K562 (cell line): Measurements from ENCODE around the gene RAD54L. TPM values are rescaled to one million over a fixed set of nuclear protein-coding genes. Genes with fewer than 3 reads are reported as not detected.

Source experiments
- ATF7 ChIP-seq: fragments of 450-650 bp; IDR thresholded peaks from 2 replicates; pipeline ENCODE4 v1.7.1; 2014; ENCODE audit warnings: mild to moderate bottlenecking, moderate library complexity
- CBFA2T2 ChIP-seq: fragments of 450-650 bp; conservative IDR thresholded peaks from 2 replicates; pipeline ENCODE4 v1.6.1; 2017; ENCODE audit warnings: mild to moderate bottlenecking
- CBFA2T3 ChIP-seq: fragments of 450-650 bp; IDR thresholded peaks from 2 replicates; pipeline ENCODE4 v1.6.1; 2017
- DDX20 ChIP-seq: fragments of 450-650 bp; IDR thresholded peaks from 2 replicates; pipeline ENCODE4 v1.6.1; 2016; ENCODE audit warnings: missing genetic modification characterization, low read depth, mild to moderate bottlenecking, missing compliant biosample characterization, moderate library complexity
- NFE2 ChIP-seq: IDR thresholded peaks from 2 replicates; pipeline ENCODE4 v1.6.1; 2014; ENCODE audit warnings: antibody characterized with exemption, low read depth
- PTRF ChIP-seq: fragments of 450-650 bp; IDR thresholded peaks from 2 replicates; pipeline ENCODE4 v1.6.1; 2016; ENCODE audit warnings: mild to moderate bottlenecking, missing genetic modification characterization, missing compliant biosample characterization
- TEAD2 ChIP-seq: fragments of 450-650 bp; IDR thresholded peaks from 2 replicates; pipeline ENCODE4 v1.6.1; 2016; ENCODE audit warnings: missing genetic modification characterization, control low read depth, missing compliant biosample characterization
- ZBTB8A ChIP-seq: fragments of 450-650 bp; IDR thresholded peaks from 2 replicates; pipeline ENCODE4 v1.6.1; 2018; ENCODE audit warnings: mild to moderate bottlenecking, moderate library complexity; ENCODE audit not compliant: partially characterized antibody
- ZKSCAN1 ChIP-seq: fragments of 150-350 bp; IDR thresholded peaks from 2 replicates; pipeline ENCODE4 v1.6.1; 2016; ENCODE audit warnings: low read depth, low read length
- ZNF431 ChIP-seq: sonication (generic); formaldehyde crosslinking; IDR thresholded peaks from 2 replicates; pipeline ENCODE4 v1.8.0; 2022; ENCODE audit warnings: mild to moderate bottlenecking, missing genetic modification reagents
- ZNF511 ChIP-seq: sonication (generic); formaldehyde crosslinking; IDR thresholded peaks from 2 replicates; pipeline ENCODE4 v1.8.0; 2022; ENCODE audit warnings: mild to moderate bottlenecking, missing genetic modification reagents
- polyA plus RNA-seq, 8 experiments: library from polyadenylated mRNA; depleted of rRNA in 4 of 8; stranded (reverse) in 5 of 8; unstranded in 3 of 8; fragments of >200 nt; fragmentation: Nextera tagmentation in 2 of 8; fragmentation: Illumina TruSeq in 1 of 8; extraction: Ambion mirVana in 2 of 8; extraction: Trizol in 1 of 8; gene quantifications; 2 replicates each; pipeline versions ENCODE4 v1.2.1 to v1.2.3, GENCODE V29; 2011 to 2014; ENCODE audit warnings: inconsistent platforms in 1 of 8, missing spikeins in 1 of 8
- total RNA-seq, 7 experiments: library from RNA; depleted of rRNA in 6 of 7; stranded (reverse); fragments of >200 nt in 6 of 7; fragmentation: Illumina TruSeq in 2 of 7; extraction: Trizol in 2 of 7; gene quantifications; 2 replicates each; pipeline versions ENCODE4 v1.2.1 to v1.2.3, GENCODE V29; 2011 to 2021; ENCODE audit warnings: low replicate concordance in 1 of 7
- TF ChIP-seq, protein P1 (sequence below), 2 experiments: fragments of 200-800 bp in 1 of 2; sonication (Bioruptor generic) in 1 of 2; sonication (generic) in 1 of 2; formaldehyde crosslinking in 1 of 2; IDR thresholded peaks in 1 of 2; conservative IDR thresholded peaks in 1 of 2; 2 replicates each; pipeline versions ENCODE4 v1.5.0 to v1.6.1; 2016 to 2020; ENCODE audit warnings: missing compliant biosample characterization in 1 of 2, missing genetic modification characterization in 1 of 2, missing genetic modification reagents in 1 of 2
- TF ChIP-seq, protein P2 (sequence below), 2 experiments: fragments of 450-650 bp; formaldehyde crosslinking in 1 of 2; IDR thresholded peaks; 2 replicates each; pipeline versions ENCODE4 v1.4.0 to v1.6.1; 2014 to 2020; ENCODE audit warnings: mild to moderate bottlenecking in 2 of 2, borderline replicate concordance in 1 of 2, low read depth in 1 of 2
- TF ChIP-seq, protein P3 (sequence below): sonication (generic); formaldehyde crosslinking; IDR thresholded peaks from 2 replicates; pipeline ENCODE4 v1.8.0; 2023; ENCODE audit warnings: mild to moderate bottlenecking, missing genetic modification reagents

Gene RAD54L
- total and polyA plus RNA-seq, 9 of the 15 experiments (the other 6 are each of a cell fraction or from before 2014, with no cell fraction given) = 17.9 to 92.3 (median 37.5) TPM

DNA sequence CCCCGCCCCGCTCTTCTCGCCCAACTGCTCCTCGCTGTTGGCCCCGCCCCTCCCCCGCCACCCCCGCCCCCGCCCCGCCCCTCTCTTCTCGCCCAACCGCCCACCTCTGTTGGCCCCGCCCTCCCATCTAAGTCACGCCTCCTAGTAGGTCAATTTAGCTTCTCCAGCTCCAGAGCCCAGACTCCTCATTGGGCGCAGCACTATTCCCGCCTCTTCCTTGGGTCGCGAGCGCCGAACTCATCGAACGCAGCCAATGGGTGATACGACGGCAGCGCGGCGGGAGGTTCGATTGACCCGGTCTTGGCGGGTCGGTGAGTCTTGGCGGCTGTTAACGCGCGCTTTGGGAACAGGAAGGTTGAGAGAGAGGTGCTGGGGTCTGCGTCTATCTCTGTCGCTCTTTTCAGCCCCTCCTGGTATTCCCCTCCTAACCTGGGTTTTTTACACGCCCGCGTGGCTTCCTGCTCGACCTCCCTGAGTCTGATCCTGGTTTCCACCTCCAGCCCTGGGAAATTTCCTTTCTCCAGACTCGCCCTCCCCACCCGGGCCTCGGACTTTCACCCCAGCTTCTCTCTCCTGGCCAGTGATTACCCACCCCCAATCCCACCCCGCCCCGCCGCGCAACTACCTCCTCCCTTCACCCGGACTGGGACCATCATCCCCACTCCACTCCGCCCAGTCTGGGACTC is at the start of gene RAD54L (continued):
- TF ChIP-seq, protein P1, sequence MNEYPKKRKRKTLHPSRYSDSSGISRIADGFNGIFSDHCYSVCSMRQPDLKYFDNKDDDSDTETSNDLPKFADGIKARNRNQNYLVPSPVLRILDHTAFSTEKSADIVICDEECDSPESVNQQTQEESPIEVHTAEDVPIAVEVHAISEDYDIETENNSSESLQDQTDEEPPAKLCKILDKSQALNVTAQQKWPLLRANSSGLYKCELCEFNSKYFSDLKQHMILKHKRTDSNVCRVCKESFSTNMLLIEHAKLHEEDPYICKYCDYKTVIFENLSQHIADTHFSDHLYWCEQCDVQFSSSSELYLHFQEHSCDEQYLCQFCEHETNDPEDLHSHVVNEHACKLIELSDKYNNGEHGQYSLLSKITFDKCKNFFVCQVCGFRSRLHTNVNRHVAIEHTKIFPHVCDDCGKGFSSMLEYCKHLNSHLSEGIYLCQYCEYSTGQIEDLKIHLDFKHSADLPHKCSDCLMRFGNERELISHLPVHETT (CRISPR knock-in tag; conservative IDR thresholded peaks at IDR 0.05 in 1 of 2, IDR thresholded peaks at IDR 0.05 in 1 of 2) = peak in 1 of 2 experiments; percentile 20; a peak in 1 of 4 replicates
- TF ChIP-seq TEAD2 (tag) (no peak), DDX20 (tag) (no peak), ZNF431 (CRISPR knock-in tag) (0 out of 2 replicates have a peak, but pooled peaks have one; percentile 40), CBFA2T3 (no peak), ZBTB8A (no peak), ATF7 (peak; percentile 72), ZKSCAN1 (0 out of 2 replicates have a peak, but pooled peaks have one; percentile 52), CBFA2T2 (no peak), PTRF (tag) (no peak), ZNF511 (CRISPR knock-in tag) (no peak; the same call in 1 of the 2 replicates), NFE2 (no peak; the same call in 1 of the 2 replicates)
- TF ChIP-seq, protein P2, sequence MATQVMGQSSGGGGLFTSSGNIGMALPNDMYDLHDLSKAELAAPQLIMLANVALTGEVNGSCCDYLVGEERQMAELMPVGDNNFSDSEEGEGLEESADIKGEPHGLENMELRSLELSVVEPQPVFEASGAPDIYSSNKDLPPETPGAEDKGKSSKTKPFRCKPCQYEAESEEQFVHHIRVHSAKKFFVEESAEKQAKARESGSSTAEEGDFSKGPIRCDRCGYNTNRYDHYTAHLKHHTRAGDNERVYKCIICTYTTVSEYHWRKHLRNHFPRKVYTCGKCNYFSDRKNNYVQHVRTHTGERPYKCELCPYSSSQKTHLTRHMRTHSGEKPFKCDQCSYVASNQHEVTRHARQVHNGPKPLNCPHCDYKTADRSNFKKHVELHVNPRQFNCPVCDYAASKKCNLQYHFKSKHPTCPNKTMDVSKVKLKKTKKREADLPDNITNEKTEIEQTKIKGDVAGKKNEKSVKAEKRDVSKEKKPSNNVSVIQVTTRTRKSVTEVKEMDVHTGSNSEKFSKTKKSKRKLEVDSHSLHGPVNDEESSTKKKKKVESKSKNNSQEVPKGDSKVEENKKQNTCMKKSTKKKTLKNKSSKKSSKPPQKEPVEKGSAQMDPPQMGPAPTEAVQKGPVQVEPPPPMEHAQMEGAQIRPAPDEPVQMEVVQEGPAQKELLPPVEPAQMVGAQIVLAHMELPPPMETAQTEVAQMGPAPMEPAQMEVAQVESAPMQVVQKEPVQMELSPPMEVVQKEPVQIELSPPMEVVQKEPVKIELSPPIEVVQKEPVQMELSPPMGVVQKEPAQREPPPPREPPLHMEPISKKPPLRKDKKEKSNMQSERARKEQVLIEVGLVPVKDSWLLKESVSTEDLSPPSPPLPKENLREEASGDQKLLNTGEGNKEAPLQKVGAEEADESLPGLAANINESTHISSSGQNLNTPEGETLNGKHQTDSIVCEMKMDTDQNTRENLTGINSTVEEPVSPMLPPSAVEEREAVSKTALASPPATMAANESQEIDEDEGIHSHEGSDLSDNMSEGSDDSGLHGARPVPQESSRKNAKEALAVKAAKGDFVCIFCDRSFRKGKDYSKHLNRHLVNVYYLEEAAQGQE (IDR thresholded peaks at IDR 0.05; ENCODE audit: borderline replicate concordance) = peak; percentile 99
- TF ChIP-seq, protein P2 (CRISPR knock-in tag; IDR thresholded peaks at IDR 0.05; ENCODE audit: low read depth) = no peak
- TF ChIP-seq, protein P3, sequence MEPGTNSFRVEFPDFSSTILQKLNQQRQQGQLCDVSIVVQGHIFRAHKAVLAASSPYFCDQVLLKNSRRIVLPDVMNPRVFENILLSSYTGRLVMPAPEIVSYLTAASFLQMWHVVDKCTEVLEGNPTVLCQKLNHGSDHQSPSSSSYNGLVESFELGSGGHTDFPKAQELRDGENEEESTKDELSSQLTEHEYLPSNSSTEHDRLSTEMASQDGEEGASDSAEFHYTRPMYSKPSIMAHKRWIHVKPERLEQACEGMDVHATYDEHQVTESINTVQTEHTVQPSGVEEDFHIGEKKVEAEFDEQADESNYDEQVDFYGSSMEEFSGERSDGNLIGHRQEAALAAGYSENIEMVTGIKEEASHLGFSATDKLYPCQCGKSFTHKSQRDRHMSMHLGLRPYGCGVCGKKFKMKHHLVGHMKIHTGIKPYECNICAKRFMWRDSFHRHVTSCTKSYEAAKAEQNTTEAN = no peak
